IPS-NIHi7 (cell line): ENCODE results near the gene MYO18B.
"Not testable (repeated sequence)": the region's sequence is repeated elsewhere in the genome, so short reads cannot be mapped to it uniquely, and the experiment has no call there.

Experiments used
- DNase-seq: peaks from one replicate; pipeline ENCODE4 v3.0.0; 2012; ENCODE audit warnings: mixed read lengths; ENCODE audit errors: extremely low spot score

Gene MYO18B

GRCh38 chr22:25942115-25942855, 200.3 kb downstream of the MYO18B start:
- DNase-seq, result no peak

DNA sequence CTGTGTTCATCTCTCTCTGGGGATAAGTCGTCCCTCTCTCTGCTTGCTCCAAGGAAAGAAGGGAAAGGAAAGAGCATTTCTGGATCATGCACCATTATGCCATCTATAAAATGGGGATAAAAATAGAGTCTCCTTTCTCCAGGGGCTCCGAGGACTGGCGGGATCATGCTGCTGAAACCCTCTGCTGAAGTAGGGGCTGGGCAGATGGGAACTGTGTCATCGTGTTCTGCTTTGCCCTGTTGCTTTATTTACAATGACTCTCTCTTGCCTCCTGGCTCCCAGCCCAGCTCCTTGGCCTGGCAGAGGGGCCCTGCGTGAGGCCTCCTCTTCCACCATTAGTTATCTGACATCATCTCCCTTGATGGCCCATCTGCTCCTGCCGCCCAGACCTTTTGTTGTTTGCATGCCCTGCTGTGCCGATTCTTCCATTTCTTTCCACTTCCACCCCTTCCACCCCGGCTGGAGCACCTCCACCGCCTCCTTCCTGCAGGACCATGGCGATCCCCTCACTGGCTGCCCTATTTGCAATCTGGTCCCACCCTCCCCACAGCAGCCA, 200.9 kb downstream of the MYO18B start:
- peak; percentile 57 for DNase-seq

- no peak for DNase-seq
These were observed 208.1 kb downstream of the MYO18B start for GRCh38 chr22:25950111-25950510.

DNA sequence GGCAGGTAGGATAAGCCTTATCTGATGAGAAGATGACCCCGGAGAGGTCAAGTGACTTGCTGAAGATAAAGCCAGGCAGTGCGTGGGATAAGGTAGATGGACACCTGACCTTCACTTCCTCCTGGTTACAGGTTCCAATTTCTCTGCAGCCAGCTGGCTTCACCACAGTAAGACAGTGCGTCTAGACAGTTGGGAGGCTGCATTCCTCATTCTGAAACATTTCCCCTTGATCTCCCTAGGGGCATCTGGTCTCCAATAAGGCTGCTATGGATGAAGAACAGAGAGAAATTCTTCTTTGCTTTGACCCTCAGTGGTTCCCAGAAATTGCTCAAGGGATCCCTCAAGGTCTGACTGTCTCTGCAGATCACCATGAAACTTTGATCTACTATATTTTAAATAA, 211.3 kb downstream of the MYO18B start:
- DNase-seq, result no peak

DNA sequence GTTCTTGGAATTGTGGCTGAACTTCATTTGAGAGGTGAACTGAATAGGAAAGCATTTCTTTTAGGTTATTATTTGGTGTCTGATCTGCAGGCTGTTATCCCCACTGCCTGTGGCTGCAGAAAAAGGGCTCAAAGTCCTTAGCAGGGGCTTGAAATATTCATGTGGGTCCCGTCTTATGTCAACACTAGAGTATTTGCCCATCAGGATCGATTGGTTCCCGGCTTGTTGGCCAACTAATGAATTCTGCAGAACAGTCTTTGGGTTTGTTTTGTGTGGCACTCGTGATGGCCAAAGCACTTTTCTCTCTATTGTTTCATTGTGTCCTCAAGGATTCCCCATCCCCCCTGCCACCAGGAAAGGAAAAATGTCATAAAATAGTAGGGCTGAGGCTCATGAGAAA, 211.9 kb downstream of the MYO18B start:
- DNase-seq, result no peak

DNA sequence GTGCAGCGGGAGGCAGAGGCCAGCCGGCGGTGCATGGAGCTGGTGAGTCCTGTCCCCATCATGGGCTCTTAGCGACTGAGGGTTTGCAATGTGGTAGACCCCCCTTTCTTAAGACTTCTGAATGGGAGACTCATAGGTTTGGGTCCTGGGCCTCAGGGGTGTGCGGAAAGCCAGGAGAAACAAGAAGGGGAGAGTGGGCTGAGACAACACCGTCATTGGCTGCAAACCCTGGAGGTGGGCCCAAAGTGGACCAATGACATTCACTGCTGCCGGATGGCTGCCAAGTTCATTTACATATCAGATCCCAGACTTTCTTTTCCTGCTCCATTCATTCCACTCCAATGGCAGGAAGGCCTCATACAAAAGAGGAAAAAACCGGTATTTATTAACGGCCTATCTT, 213.3 kb downstream of the MYO18B start:
- DNase-seq, result no peak

DNA sequence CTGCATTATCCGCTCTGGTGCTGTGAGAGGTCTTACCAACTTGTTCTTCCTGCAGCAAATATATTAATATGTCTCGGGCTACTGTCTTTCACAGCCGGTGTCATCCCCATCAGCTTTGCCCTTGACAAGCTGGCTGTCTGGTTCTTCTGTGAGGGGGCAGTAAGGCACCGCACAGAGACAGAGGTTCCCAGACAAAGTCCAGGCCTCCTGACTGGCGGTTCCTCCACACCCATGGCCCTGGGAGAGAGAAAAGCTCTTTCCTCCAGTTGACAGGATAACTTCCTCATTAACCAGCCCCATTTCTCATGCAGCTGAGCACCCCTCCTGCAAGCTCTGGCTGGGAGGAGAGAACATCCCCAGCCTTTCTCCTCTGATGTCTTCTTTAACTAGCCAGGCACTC, 214.8 kb downstream of the MYO18B start:
- no peak for DNase-seq

- DNase-seq, result peak; percentile 51
These were observed 218.1 kb downstream of the MYO18B start for GRCh38 chr22:25959818-25960774.

- DNase-seq, result no peak
These were observed 219.7 kb downstream of the MYO18B start for GRCh38 chr22:25961699-25962098.

DNA sequence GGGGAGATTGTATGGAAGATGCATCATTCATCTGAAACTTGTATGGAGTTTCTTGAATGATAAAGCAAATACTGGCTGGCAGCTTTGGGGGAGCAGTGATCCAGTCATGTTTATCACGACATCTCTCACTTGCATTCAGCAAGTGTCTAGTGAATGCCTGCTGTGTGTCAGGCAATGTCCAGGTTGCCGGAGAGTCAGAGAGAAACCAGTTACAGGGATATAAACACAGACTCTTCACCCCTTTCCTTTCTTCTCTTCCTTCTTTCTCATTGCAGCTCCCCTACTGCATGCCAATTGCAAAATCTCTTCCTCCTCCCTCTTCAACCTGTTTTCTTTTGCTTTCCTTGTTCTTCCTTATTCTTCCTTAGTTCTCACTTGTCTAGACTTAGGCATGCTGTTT, 220.7 kb downstream of the MYO18B start:
- DNase-seq, result no peak

- no peak for DNase-seq
These were observed 223.2 kb downstream of the MYO18B start for GRCh38 chr22:25964961-25965730.

DNA sequence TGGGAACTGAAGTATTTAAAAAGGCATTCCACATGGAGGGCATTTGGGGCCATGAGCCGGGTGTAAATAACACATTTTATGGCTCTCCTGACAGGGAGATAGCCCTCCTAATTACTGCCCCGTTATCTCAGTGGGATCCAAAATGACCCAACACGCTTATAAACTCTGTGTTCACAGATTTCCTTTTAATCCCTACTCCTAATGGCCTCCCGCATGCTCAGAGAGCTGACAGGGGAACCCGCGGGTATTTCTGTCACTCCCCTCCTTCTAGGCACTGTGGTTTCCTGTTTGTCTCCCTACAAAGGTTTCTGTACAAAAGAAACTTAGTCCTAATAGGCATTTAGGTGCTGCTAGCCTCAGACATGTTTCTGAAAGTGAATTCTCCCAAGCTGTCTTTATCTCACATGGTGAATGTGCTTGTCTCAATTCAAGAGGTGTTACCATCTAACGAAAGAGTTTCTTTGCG, 224.5 kb downstream of the MYO18B start:
- DNase-seq, result no peak

GRCh38 chr22:25969286-25969685, 227.3 kb downstream of the MYO18B start:
- DNase-seq, result no peak

GRCh38 chr22:25969901-25970300, 227.9 kb downstream of the MYO18B start:
- DNase-seq, result no peak

DNA sequence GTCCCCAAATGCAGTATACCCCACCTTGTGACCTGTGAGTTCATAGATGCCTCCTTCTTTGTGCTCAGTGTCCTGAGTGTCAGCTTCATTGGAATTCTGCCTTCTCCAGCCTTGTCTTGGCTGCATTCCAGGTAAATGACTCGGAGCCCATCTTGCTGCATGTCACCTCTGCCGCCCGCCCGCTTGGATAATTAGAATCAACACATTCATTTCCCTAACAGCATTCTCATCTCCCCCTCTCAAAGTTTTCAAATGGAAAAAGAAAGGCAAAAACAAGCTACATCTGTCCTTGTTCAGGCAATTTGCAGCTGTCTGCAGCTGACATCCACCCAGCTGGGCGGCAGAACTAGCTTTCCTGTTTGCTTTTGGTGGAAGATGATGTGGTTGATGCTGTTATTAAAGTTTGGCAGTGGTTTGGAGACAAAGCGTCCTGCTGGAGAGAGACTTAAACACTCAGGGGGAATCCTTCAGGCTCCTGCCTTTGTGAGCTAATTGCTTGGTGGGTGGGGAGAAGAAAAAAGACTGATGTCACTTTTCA, 228.5 kb downstream of the MYO18B start:
- DNase-seq, result peak; percentile 67

- peak; percentile 46 for DNase-seq
These were observed 229.2 kb downstream of the MYO18B start for GRCh38 chr22:25970999-25971811.

DNA sequence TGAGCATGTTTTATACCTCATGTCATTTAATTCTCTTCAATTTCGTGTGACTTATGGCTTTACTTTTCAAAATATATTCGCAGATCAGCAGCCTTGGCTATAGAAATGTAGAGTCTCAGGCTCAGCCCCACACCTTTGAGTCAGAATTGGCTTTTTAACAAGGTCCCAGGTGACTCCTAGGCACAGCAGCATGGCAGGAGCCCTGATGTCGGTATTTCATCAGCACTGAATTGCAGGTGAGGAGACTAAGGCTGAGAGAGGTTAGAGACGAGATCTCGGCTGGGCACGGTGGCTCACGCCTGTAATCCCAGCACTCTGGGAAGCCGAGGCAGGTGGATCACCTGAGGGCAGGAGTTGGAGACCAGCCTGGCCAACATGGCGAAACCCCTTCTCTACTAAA, 230.4 kb downstream of the MYO18B start:
- DNase-seq, result no peak

GRCh38 chr22:25976356-25976755, 234.4 kb downstream of the MYO18B start:
- no peak for DNase-seq

GRCh38 chr22:25979968-25980367, 238.0 kb downstream of the MYO18B start:
- DNase-seq, result no peak

DNA sequence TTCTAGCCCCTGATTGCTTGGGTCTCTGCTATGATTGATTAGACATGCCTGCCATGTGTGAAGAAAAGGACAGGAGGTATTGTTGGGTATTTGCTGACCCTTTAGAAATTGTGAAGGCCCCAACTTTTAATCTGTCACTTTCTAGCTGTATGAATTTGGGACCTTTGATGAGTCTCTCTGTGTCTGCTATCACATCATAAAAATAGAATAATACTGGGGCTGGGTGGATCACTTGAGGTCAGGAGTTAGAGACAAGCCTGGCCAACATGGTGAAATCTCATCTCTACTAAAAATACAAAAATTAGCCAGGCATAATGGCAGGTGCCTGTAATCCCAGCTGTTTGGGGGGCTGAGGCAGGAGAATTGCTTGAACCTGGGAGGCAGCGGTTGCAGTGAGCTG, 242.9 kb downstream of the MYO18B start:
- not testable (repeated sequence) for DNase-seq

DNA sequence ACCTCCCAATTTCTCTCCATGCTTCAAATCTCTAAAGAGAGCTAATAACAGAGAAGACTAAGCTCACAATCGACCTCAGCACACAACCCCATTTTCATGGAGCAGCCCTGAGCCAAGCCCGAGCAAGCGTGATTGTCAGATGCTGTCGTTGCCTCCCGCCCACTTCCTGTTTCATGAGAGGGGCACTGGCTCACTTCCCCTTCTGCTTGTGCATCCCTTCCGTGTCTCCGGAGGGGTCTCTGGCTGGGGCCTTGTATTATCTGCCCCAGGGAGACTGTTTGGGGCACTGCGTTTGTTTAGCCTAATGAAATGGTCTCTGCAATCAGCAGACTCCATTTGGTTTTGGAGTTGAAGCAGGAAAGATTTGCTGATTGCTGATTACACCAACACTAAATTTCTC, 246.0 kb downstream of the MYO18B start:
- no peak for DNase-seq
